GM18951 (cell line): ENCODE results near the gene TSTD1.
"Not testable (repeated sequence)": the region's sequence is repeated elsewhere in the genome, so short reads cannot be mapped to it uniquely, and the experiment has no call there.

Experiments used
- POLR2A ChIP-seq: IDR thresholded peaks from 4 replicates; pipeline ENCODE4 v1.6.1; 2011; ENCODE audit warnings: mild to moderate bottlenecking; ENCODE audit not compliant: insufficient read length, insufficient read depth; ENCODE audit errors: extremely low read depth
- in situ Hi-C: fragments of 300-500 bp; cut with MboI; formaldehyde crosslinking; loops from one replicate; pipeline ENCODE4 v1.12.0; 2022; ENCODE audit warnings: low sequenced_read_pairs, mixed read lengths, inconsistent platforms; ENCODE audit not compliant: unreplicated experiment

TSTD1 gene

GRCh38 chr1:161018631-161018930, 20.2 kb downstream of the TSTD1 start:
- in situ Hi-C loops = no loop called here

DNA sequence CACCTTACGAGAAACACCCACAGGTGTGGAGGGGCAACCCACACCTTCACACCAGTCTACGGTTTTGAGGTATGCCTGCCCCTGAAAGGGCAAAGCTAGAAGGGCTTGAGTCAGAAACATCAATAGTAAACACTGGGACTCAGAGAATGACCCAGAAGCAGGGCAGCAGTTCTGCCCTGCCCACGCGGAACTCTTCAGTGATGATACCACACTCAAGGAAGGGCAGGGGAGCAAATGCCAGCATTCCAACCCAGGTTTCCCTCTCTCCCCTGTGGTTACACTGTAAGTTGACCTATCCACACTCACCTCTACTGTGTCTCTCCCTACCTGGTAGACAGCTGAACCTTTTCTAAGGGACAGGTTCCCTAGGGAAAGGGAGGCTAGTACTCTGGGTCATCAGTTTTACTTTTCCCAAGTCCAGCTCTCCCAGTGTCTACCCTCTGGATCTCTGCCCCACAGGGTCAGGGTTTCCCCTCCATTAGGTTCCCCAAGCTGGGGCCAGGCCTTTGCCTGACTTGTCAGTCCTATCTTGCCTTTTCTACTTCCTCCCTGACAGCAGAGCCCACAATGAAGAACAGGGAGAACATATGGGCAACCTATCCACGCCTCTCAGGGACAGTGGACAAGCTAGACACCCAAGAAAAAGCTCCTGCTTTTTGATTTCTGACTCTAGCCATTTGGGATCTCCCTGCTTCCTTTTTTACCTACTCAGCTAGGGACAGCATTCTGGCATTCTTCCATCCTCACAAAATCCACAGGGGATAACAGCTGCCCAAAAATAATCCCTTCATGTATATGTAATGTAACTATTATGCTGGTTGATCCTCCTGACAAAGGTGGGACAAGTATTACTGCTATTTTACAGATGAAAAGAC, 20.8 kb downstream of the TSTD1 start:
- in situ Hi-C loops = no loop called here
- no peak for TF ChIP-seq POLR2A

More at GRCh38 chr1:161018631-161018930, 20.2 kb downstream of the TSTD1 start:
- TF ChIP-seq POLR2A = no peak

- in situ Hi-C loops = not testable (repeated sequence)
Measured at GRCh38 chr1:161017181-161017580, 21.6 kb downstream of the TSTD1 start.

- in situ Hi-C loops = not testable (repeated sequence)
Measured at GRCh38 chr1:161016683-161017082, 22.1 kb downstream of the TSTD1 start.

GRCh38 chr1:161013488-161014230, 25.1 kb downstream of the TSTD1 start:
- TF ChIP-seq POLR2A = peak; percentile 59
- in situ Hi-C loops = no loop called here

DNA sequence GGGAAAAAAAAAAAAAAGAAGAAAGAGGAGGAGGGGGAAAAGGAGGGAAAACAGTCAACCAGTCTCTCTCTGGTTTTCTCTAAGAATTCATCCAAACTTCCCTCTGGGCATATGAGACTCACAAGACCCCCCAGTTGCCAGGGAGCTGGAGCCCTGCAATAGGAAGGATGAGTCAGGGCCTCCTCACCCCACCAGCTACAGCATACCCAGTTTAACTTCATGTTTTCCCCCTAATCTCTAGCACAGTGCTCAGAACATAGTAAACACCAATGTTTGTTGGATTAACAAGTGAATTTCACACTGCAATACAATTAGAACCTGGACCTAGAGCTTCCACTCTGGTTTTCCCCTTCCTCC, 25.7 kb downstream of the TSTD1 start:
- TF ChIP-seq POLR2A = no peak
- in situ Hi-C loops = no loop called here

- no peak for TF ChIP-seq POLR2A
- in situ Hi-C loops = no loop called here
Measured at GRCh38 chr1:161012420-161012819, 26.3 kb downstream of the TSTD1 start.

GRCh38 chr1:161009602-161010211, 29.1 kb downstream of the TSTD1 start:
- no peak for TF ChIP-seq POLR2A

GRCh38 chr1:161008869-161009510, 29.8 kb downstream of the TSTD1 start:
- TF ChIP-seq POLR2A = no peak
- in situ Hi-C loops = no loop called here

More at GRCh38 chr1:161009602-161010211, 29.1 kb downstream of the TSTD1 start:
- in situ Hi-C loops = no loop called here

DNA sequence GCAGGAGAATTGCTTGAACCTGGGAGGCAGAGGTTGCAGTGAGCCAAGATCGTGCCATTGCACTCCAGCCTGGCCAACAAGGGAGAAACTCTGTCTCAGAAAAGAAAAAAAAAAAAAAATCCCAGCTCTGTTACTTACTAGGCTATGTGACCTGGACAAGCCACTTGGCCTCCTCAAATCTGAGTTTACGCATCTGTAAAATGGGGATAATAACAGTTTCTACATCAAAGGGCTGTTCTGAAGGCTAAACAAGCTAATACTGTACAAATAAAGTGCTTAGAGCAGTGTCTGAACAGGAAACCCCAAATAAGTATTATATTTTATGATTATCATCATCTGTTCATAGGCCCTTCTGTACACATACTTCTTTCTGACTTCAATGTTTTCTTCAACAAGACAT, 31.4 kb downstream of the TSTD1 start:
- in situ Hi-C loops = no loop called here
- no peak for TF ChIP-seq POLR2A

DNA sequence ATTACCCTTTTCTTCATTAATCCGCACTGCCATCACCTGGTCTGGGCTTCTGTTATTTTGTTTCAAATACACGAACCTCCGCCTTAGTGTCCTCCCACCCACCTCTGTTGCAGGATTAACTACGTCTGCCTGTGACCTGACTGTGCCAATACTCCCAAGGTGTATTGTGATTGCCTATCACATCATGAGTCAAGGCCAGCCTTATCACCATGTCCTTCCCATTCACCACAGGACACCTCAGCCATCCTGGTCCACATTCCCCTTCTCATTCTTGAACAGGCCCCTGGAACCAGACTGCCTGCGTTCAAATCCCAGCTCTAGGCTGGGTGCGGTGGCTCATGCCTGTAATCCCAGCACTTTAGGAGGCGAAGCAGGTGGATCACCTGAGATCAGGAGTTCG, 32.2 kb downstream of the TSTD1 start:
- in situ Hi-C loops = no loop called here
- TF ChIP-seq POLR2A = no peak

GRCh38 chr1:161001525-161001924, 37.2 kb downstream of the TSTD1 start:
- in situ Hi-C loops = no loop called here

GRCh38 chr1:161000736-161001480, 37.9 kb downstream of the TSTD1 start:
- TF ChIP-seq POLR2A = no peak
- in situ Hi-C loops = no loop called here

More at GRCh38 chr1:161001525-161001924, 37.2 kb downstream of the TSTD1 start:
- TF ChIP-seq POLR2A = no peak

- no peak for TF ChIP-seq POLR2A
- in situ Hi-C loops = no loop called here
Measured at GRCh38 chr1:160999376-160999775, 39.4 kb downstream of the TSTD1 start.
